Stimulated activated CD8-positive, alpha-beta memory T cell treated with anti-CD3 and anti-CD28 coated beads, Interleukin-15, amount 100 ng/mL, for 1 hour (primary cell): ENCODE measurements around the gene OR51A7.
"Not testable (repeated sequence)": the region's sequence is repeated elsewhere in the genome, so short reads cannot be mapped to it uniquely, and the experiment has no call there.

Experiments
- DNase-seq: peaks from one replicate; pipeline ENCODE4 v3.0.0-alpha.2; 2020; ENCODE audit warnings: low read depth

The OR51A7 gene

GRCh38 chr11:4903484-4903883 lies at the start of gene OR51A7:
TSS of gene OR51A7 (plus strand) at chr11:4903783. CDS start at chr11:4907370, 3,587 bp downstream.
- DNase-seq = no peak

DNA sequence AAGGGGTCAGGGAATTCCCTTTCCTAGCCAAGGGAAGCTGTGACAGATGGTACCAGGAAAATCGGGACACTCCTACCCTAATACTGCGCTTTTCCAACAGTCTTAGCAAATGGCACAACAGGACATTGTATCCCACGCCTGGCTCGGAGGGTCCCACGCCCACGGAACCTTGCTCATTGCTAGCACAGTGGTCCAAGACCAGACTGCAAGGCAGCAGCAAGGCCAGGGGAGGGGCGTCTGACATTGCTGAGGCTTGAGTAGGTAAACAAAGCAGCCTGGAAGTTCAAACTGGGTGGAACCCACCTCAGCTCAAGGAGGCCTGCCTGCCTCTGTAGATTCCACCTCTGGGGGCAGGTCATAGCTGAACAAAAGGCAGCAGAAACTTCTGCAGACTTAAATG lies 49.3 kb upstream of the OR51A7 start:
- DNase-seq = not testable (repeated sequence)

DNA sequence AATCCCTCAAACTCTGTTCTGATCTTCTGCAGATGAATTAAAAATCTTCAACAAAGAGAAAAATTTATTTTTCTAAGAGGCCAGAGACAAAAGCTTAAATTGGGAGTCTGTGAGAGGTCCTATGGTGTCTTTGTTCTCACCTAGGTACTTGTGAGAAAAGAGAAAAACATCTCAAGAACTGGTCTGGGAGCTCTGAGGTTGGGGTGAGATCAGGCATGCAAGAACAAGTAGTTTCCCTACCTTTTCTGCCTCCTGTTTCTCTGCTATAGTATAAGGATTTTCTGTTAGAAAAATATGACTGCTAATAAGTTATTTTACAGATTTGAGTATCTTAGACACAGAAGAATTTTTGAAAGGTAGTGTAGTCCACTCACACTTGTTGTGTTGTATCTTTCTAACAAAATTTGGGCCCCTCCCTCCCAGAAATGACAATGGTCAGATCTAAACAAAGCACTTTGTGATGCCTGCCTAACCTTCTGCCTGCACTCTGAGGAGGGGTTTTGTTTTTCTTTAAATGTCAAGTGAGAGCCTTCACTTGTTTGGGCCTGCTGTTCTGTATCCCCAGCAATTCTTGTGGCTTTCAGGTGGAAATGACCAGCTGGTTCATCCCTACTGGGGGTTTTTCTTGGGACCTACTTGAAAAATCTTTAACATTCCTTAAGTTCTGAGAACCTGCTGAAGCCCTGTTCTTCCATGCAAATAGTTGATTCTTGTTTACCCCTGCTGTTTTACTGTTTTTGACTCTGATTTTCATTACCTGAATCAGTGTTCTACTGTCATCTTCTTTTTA lies 40.9 kb upstream of the OR51A7 start:
- no peak for DNase-seq

GRCh38 chr11:4863876-4864275 lies 39.7 kb upstream of the OR51A7 start:
- no peak for DNase-seq

GRCh38 chr11:4865855-4866254 lies 37.7 kb upstream of the OR51A7 start:
- DNase-seq = no peak

DNA sequence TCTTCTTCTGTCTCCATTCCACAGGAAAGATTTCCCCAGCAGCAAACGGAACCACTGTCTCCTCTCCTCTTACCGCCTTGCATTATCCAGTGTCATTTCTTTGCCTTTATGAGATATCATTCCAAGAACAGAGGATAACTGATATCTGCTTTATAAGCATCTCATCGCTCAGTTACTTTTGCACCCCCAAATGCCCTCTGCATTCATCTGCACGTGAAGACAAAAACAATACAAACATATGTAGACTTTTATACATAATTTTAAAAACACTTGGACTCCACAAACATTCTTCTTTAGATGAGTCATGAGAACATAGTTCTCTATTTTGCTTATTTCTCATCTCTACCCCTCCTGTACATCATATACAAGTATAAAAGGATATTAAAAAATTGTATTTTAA lies 22.4 kb upstream of the OR51A7 start:
- no peak for DNase-seq

DNA sequence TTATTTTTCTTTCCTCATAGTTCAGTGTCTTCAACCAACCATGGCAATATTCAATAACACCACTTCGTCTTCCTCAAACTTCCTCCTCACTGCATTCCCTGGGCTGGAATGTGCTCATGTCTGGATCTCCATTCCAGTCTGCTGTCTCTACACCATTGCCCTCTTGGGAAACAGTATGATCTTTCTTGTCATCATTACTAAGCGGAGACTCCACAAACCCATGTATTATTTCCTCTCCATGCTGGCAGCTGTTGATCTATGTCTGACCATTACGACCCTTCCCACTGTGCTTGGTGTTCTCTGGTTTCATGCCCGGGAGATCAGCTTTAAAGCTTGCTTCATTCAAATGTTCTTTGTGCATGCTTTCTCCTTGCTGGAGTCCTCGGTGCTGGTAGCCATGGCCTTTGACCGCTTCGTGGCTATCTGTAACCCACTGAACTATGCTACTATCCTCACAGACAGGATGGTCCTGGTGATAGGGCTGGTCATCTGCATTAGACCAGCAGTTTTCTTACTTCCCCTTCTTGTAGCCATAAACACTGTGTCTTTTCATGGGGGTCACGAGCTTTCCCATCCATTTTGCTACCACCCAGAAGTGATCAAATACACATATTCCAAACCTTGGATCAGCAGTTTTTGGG lies 21.6 kb upstream of the OR51A7 start, which contains the start of gene OR51T1:
OR51T1 (plus strand) TSS at position 41 of the 641 bp plus-strand sequence; CDS start at position 41, 0 bp downstream.
- no peak for DNase-seq

DNA sequence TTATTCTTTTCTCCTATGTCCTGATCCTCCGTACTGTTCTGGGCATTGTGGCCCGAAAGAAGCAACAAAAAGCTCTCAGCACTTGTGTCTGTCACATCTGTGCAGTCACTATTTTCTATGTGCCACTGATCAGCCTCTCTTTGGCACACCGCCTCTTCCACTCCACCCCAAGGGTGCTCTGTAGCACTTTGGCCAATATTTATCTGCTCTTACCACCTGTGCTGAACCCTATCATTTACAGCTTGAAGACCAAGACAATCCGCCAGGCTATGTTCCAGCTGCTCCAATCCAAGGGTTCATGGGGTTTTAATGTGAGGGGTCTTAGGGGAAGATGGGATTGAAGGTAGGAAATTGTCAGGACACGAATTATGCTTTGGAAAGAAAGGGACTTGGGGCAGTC lies 21.0 kb upstream of the OR51A7 start:
- no peak for DNase-seq

GRCh38 chr11:4884361-4884760 lies 19.2 kb upstream of the OR51A7 start:
- no peak for DNase-seq

DNA sequence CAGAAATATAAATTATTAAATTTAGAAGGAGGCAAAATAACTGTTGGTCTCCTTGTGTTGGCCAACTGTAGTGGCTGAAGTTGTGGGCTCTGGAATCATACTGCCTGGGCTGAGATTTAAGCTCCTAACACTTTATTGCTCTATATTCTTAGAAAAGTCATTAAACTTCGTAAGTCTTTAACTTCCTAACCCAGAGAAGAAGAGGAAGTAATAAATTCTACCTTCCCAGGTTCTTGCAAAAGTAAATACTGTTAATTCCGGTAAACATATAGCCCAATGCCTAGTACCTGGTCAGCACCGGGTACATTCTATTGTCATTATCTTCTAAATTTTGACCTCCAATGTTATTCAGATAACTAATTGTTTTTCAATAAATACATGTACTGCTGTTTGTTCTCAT lies 17.4 kb upstream of the OR51A7 start:
- no peak for DNase-seq

GRCh38 chr11:4887591-4887990 lies 16.0 kb upstream of the OR51A7 start:
- DNase-seq = no peak

- no peak for DNase-seq
These were observed 13.3 kb upstream of the OR51A7 start for GRCh38 chr11:4890279-4890678.

GRCh38 chr11:4891996-4892640 lies 11.5 kb upstream of the OR51A7 start:
- DNase-seq = no peak

- no peak for DNase-seq
These were observed 13.0 kb downstream of the OR51A7 start for GRCh38 chr11:4916581-4916980.

GRCh38 chr11:4919250-4919649 lies 15.7 kb downstream of the OR51A7 start, which contains the start of gene OR51G2:
TSS of gene OR51G2 (minus strand) at chr11:4919350. CDS start at chr11:4915663, 3,687 bp downstream.
- no peak for DNase-seq

DNA sequence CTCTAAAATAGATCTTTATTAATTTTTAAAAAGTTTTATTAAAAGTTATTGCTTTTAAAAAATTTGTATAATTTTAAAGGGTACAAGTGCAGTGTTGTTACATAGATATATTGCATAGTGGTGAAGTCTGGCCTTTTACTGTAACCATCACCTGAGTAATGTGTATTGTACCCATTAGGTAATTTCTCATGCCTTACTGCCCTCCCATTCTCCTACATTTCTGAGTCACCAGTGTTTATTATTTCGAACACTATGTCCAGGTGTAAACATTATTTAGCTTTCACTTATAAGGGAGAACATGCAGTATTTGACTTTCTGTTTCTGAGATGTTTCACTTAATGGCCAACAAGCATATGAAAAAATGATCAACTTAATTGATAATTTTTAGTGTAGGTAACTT lies 18.2 kb downstream of the OR51A7 start:
- DNase-seq = no peak

- DNase-seq = no peak
These were observed 18.7 kb downstream of the OR51A7 start for GRCh38 chr11:4922304-4922703.

DNA sequence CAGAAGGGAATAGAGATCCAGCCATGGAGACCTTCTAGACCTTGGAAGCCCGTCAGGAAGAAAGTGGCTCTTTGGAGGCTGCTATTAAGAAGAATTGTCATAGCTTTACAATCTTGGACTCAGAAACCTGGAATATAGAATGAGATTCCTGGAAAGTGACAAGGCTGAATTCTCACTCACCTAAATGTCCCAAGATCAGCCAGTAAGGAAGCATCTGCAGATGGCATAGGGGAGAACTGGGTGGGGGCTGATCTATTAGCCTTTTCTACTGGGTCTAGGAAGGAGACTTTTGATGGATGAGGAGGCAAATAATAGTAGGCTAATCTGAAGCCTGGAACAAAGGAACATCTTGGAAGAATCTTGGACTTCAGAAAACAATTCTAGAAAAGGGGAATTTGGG lies 20.7 kb downstream of the OR51A7 start, which contains the start of gene OR51G1:
OR51G1 (minus strand) TSS at position 101 of the 400 bp plus-strand sequence; CDS start at position 101, 0 bp downstream.
- DNase-seq = no peak

GRCh38 chr11:4926608-4927007 lies 23.0 kb downstream of the OR51A7 start:
- DNase-seq = no peak

DNA sequence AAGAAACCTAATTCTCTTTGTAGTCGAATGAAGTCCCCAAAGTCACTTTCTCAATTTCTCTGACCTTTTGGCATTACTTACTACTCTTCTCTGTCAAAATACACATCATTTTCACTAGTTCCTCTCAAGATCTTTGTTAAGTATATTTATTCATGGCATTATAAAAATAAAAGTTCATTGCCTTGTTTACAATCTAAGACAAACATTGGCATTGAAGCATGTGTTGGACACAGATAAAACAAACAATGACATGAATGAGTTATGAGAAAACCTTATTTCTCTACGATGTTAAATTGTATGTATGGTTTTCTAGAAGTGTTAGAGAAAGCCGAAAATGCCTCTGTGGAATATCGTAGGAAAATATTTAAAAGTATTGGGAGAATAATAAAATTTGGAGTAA lies 29.2 kb downstream of the OR51A7 start:
- DNase-seq = no peak

GRCh38 chr11:4936745-4937144 lies 33.2 kb downstream of the OR51A7 start:
- no peak for DNase-seq

DNA sequence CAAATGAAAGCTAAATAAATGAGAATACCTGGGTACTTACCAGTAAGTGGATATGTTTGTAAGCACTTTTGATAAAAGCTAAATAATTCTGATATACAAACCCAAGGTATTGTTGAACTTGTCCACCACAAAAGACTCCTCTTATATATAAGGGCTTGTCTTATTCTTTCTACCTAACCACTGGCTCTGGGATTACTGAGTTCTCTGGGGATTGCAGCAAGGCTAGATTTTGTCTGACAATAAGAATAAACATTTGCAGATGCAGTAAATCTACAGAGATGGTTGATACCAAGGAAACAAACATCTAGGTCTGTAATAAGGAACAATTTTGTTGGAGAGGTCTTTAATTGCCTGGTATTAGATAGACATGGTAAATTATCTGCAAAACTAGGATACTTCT lies 43.9 kb downstream of the OR51A7 start, which contains the start of gene OR51A4:
OR51A4 (minus strand) TSS at position 101 of the 400 bp plus-strand sequence. CDS start 505 bp downstream, outside the sequence.
- no peak for DNase-seq

DNA sequence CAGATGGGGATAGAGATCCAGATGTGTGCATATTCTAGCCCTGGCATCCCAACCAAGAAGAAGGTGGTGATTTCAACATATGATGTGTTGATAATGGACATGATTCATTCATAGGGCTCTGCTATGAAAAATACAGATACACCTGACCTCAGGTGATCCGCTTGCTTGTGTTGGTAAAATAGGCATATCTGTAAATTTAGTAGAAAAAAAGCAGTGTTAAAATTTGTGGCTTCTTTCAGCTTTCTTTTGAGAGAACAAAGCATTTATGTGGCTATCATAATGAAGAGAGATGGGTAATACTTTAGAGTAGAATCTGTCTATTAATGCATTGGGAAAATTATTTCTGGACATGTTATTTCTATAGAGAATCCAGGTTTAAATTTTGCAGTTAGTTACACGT lies 52.0 kb downstream of the OR51A7 start, which contains the start of gene OR51A2:
OR51A2 (minus strand) TSS at position 101 of the 400 bp plus-strand sequence; CDS start at position 101, 0 bp downstream.
- not testable (repeated sequence) for DNase-seq
